GM21717 (cell line): ENCODE results near the gene FIGN.

Source experiments
- ATAC-seq: cut with Tn5 transposase; IDR thresholded peaks from one replicate; pipeline ENCODE4 v1.9.1; 2021; ENCODE audit warnings: mild to moderate bottlenecking, moderate library complexity; ENCODE audit not compliant: unreplicated experiment

The FIGN gene

DNA sequence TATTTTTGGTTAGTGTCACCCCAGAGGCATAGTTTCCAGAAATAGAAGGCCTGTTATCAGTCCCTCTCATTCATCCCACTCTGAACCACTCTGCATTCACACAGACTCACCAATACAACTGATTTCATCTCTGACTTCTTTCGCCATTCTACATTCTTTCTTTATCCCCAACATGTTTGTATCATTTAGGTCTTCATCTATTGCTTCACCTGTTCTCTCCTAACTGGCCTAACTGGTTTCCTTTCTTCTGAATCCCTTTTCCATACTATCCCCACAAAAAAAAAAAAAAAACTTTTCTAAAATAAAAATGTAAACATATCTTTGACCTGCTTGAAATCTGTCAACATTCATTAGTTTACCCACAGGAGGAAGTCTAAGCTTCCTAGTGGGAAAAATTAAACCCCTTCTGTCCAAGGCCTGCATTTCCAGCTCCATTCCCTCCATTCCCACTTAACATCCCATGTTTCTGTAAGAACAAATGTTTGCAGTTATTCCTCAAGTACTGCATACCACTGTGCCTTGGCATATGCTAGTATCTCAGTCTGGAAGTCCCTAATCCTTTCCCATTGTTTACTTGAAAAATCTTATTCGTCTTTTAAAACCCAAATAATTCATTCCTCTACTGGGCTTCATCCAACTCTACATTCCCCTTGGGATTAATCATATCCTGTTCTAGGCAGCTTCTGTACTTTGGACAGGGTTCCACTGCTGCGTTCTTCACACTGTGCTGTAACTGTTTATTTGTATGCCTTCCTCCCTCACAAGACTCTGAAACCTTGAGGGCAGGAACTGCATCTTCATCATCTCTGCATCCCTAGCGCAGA, 68.5 kb downstream of the FIGN start:
- ATAC-seq = no peak

DNA sequence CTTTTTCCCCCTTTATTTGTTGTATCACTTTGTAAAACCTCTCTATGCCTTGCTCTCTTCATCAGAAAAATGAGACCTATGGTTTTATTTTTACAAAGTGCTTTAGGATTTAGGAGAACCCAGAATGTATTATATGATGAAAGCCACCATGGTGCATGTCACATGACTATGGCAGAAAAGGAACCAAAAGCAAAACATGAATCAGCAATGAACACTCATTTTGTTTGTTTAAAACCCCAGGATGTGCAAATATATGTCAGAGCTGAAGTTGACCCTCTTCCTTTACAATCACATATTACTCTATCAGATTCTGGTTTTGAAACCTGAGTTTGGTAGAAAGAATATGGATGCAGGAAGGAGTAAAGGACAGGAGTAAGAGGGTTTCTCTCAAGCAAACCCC, 70.0 kb downstream of the FIGN start:
- ATAC-seq = no peak

DNA sequence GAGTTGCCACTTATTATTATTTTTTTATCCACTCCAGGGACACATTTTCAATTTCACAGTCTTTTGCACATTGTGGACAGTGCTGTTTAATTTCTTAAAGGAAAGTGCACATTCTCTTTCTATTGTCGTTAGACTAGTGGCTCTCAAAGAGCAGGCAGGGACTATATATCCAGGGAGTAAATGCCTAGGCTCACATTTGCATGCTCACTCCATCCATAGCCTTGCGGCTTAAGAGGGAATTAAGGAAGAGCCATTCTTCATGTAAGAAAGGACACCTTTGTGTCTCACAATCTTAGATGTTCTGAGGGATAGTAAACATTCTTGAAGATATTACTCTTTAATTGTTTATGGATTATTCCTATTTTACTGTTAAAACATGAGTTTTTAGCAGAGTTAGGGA, 70.8 kb downstream of the FIGN start:
- ATAC-seq = no peak

DNA sequence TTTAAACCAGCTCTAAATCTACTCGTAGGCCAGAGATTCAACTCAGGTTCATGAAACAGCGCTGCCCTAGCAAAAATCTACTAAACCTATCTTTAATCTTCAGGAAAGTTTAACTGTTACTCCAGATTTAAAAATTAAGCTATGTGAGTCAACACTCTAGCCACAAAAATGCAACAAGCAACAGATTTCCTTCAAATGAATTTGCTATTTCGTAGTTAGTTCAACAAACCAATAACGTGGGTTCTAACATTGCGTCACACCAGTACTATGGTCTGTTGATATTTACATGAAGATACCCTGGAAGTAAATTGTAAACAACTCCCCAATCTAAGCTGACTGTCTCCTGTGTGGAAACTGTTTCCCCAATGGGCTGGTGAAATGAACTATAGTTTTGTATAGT, 71.2 kb downstream of the FIGN start:
- no peak for ATAC-seq

DNA sequence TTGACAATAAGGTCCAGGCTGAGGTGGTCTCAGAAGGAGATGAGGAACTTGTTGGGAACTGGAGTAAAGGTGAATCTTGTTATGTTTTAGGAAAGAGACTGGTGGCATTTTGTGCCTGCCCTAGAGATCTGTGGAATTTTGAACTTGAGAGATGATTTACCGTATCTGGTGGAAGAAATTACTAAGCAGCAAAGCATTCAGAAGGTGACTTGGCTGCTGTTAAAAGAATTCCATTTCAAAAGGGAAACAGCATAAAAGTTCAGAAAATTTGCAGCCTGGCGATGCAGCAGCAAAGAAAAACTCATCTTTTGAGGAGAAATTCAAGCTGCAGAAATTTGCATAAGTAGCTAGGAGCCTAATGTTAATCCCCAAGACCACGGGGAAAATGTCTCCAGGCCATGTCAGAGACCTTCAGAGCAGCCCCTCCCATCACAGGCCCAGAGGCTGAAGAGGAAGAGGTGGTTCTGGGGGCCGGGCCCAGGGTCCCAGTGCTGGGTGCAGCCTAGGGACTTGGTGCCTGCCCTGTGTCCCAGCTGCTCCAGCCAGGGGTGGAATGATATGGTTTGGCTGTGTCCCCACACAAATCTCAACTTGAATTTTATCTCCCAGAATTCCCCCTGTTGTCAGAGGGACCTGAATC, 73.5 kb downstream of the FIGN start:
- ATAC-seq = no peak

DNA sequence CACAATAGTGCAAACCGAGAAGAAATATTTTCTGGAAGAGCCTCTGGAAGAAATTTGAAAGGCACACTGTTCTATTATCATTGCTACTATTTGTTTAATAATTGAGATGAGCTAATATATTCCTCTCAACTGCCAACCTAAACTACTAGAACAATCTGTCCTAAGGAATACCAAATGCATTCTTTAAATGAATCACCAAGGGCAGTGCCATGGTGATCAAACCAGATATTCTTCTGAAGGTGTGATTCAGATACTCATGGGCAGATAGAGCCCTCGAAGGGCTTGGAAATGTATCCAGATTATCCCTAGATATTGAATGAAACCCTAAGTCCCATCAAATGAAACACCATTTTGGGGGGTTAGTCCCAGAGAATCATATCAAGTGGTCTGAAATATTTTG, 76.6 kb downstream of the FIGN start:
- no peak for ATAC-seq

DNA sequence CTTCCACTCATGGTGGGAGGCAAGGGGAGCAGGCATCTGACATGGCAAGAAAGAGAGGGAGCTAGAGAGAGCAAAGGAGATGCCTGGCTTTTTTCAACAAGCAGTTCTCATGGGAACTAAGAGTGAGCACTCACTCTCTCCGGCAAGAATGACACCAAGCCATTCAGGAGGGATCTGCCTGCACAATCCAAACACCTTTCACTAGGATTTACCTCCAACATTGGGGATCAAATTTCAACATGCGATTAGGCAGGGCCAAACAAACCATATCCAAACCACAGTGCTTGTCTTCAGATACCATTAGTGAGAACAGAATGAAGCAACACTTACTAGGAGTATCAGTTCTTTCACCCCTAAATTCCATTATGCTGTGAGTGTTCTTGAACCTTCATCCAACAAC, 77.3 kb downstream of the FIGN start:
- no peak for ATAC-seq

DNA sequence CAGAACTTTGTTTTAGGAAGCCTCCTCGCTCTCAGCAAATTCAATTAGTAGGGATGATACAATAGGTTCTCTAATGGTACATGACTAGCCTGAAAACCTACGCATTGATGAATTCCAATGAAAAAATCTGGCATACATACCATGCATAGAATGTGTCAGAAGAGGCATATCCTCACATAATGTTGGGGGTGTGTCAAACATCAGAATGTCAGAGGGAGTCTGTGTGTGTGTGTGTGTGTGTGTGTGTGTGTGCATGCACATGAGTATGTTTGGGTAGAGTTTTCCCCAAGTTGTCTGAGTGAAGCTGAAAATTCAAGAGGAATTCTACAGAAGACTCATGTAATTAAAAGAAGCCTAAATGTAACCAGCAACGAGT, 78.5 kb downstream of the FIGN start:
- ATAC-seq = no peak

DNA sequence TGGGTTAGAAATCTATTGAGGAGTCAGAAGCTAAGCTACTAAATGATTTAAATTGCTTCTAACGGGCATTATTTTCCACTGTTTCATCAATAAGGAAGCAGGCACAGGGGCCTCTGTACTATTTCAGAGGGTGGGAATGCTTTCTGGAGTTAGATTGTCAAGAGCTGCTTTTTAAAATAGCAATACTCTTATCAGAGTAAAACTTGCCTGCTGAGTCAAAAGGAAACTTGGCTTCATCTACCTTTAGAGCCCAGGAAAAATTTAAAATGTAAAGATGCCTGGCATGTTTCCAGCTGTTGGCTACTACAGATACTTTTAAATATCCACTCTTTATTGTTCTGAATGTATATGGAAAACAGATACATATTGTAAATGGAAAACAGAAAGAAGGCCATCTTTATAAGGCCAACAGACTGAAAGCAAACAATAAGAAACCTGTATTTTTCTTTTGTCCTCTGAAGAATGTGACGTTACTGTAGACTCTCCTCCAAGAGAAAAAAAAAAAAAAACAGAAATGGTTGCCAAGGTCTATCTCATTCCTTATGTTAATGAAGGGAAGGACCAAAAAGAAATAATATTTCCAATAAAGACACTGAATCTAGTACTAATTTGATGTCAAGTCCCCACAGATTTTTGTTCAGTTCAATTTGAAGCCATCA, 79.1 kb downstream of the FIGN start:
- ATAC-seq = no peak

DNA sequence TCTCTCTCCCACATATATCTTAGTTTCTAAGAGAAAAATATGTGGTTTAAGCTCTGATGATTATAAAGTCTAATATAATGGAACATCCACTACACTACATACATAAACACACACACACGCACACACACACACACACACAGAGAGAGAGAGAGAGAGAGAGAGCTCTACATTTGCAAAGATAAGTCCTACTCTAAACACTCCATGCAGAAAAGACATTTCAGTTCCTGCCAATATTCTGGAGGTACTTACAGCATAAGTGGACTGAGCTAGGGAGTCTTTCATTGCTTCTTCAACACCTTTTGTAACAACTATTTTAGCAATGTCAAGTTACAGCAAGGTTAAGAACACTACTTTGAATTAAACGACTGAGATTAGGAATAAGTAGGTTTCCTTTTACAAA, 80.1 kb downstream of the FIGN start:
- no peak for ATAC-seq

DNA sequence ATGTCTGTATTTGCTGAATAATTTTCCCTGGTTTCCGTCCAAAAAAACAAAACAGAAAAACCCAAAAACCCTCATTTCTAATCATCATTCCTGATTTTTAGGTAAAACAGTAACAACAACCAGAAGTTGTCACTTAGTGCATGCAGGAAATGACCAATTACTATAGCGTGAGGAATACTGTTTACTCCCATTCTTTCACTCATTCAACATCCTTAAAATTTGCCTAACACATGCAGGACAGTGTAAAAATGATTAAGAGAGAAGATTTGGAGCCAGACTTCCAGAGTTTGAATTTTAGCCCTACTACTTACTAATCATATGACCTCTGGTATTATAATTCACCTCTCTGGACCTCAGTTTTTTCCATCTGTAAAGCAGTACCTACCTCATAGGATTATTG, 83.1 kb downstream of the FIGN start:
- ATAC-seq = no peak

DNA sequence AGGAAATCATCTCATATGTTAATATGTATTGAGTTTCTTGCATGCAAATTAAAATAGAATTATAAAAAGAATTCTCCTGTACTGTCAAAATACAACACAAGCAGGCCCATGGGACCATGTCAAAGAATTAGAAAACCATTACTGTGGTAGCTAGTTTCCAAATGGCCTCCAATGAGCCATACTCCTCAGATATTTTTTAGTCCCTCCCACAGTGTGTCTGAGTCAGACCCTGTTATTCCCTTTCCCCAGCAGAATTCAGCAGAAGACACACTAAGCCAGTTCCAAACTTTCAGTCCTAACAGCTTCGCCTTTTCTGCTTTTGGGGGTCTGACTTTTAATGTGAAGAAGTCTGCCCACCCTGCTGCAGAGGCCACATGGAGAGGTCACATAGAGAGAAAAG, 86.7 kb downstream of the FIGN start:
- ATAC-seq = no peak

DNA sequence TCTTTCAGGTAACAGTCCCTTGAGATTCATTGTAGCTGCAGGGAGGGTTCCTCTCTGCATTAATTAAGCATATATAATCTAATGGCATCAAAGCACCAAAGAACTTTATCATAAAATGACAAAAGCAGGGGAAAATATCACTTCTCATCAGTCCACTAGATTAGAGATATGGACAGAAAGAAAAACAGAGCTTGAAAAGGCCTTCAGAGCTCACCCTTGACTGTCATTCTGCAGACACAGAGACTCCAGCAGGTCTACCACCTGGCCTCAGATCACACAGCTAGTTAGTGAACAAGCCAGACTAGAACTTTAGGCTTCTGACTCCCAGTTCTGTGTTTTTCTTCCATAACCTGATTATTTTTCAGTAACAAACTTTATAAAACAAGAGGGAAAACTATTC, 88.5 kb downstream of the FIGN start:
- ATAC-seq = no peak

DNA sequence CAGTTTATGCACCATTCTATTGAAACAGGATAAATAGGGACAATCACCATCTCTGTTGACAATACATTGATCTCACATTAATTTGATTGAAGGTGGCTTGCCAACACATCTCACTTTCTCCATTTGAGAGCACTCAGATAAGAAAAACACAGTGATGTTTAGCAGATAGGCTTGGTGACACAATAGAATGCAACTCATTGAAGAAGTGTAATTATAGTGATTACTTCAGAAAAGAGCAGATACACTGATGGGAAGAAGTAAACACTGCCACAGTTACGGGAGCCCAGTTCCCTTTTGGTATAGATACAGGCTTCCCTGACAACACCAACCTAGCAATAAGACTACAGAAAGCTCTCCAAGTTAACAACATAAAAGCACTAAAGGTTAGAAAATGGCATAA, 89.1 kb downstream of the FIGN start:
- ATAC-seq = no peak

DNA sequence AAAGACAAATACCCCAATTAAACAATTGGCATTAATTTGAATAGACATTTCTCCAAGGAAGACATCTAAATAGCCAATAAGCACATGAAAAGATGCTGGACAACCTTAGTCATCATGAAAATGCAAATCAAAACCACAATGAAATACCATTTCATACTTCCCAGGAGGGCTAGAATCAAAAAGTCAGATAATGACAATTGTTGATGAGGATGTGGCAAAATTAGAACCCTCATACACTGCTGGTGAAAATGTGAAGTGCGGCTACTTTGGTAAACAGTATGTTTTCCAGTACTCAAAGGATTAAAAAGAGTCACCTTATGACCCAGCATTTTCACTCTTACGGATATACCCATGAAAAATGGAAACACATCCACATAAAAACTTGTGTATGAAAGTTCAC, 91.6 kb downstream of the FIGN start:
- no peak for ATAC-seq

DNA sequence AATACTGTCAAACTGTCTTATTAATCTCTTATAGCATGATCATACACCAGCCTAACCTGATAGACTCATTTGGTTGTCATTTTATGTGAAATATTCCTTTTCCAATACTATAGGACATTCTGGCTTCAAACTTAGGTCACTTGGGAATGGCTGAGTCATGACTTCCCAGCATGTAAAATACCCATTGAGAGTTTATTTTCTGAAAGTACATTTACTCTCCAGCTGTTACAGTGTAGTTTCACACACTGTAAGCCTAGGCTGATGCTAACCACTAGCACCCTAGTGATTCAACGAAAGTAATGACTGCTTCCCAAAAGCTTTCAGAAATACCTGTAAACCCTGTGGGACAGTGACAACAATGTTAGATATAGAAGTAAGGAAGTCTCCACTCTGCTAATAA, 93.8 kb downstream of the FIGN start:
- no peak for ATAC-seq

DNA sequence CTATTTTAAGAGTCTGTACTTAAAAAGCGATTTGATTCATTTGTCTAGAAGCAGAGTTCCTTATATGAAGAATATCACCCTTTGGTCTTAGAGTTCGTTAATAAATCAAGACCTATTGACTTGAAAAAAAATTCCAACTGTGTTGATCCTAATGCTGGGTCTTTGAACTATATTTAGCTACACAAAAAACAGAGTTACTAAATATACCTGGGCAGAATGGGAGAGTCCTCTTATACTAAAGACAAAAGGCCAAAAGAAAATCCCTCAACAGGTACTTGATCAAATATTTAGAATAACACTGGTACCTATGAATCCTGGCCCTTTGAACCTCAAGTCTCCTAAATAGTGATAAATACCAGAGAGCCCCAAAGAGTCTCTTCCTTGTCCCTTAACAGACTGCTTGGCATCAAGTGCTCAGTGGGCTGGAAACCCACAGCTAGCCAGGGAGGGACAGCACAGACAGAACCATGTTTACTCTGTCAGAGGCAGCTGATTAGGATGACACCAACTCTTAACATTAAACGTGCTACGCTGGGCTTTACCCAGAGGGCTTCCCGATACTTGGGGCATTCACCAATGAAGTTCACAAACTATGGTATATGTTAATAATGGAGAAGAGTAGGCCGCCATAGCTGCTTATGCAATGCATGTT, 95.1 kb downstream of the FIGN start:
- no peak for ATAC-seq

DNA sequence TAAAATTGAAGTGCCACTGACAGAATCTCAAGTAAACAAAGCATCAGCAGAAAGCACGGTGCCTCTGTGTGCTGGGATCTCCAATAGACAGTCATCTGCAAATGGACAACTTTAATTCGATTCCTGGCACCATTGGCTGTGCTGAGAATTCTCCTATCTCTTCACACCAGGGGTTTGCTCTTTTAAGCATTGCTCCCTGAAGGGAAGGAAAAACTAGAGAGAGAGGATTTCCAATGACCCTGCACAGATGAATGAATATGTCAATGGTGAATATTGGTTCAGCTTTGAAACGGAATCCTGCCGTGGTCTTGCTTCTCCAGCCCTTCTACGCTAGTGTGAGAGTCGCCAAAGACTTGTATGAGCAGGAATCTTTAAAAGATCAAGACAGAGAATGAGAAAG, 97.9 kb downstream of the FIGN start:
- ATAC-seq = no peak

DNA sequence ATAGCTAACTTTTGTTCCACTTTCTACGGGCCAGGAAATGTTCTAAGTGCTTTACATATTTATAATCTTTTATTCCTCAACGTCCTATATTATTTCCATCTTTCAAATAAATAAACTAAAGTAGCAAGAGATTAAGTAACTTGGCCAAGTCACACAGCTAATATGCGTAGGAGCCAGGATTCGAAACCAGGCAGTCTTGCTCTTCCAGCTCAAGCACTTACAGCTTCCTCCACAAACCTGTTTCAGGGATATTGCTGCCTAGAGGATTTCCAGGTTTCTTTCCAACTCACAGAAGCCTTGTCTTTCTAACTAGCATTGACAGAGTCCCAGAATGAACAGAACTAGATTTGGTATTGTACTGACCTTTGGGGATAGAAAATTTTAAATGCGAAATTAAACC, 102.5 kb downstream of the FIGN start:
- ATAC-seq = no peak

DNA sequence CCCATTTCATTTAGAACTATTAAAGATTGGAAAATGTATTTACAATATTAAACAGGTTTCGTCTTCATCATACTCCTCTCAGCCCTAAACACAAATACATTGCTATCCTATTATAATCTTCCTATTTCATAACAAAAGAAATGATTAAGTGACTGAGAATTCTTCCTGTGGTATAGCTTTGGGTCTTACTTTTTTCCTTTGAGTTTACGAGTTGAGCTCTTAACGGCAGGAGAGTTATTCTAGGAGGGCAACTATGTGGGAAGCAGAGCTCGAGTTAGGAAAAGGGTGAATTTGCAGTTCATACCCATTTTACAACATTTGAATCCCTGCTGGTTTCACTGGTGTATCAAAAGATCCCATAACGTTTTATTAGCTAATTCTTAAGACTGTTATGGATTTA, 105.0 kb downstream of the FIGN start:
- no peak for ATAC-seq

DNA sequence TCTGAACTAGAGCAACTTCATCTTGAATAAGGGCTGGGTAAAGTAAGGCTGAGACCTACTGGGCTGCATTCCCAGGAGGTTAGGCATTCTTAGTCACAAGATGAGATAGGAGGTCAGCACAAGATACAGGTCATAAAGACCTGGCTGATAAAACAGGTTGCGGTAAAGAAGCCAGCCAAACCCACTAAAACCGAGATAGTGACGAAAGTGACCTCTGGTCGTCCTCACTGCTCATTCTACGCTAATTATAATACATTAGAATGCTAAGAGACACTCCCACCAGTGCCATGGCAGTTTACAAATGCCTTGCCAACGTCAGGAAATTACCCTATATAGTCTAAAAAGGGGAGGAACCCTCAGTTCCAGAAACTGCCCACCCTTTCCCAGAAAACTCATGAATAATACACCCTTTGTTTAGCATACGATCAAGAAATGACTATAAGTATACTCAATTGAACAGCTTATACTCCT, 109.1 kb downstream of the FIGN start:
- no peak for ATAC-seq

DNA sequence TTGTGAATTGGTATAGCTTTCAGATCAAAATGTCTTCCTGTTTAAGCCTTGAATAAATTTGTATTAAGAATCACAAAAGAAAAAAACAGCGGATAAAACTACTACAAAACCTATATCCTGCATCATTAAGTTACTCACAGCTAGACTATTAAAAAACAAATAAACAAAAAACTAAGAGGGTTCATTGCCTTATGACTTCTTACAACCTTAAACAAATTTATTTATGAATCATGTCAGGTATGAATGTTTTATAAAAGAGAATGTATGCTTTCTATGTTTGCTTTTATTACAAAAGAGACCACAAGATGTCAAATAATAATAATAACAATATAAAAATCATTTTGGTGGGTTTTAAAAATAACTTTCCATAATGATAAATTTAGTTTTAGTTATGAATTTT, 109.6 kb downstream of the FIGN start:
- ATAC-seq = no peak
